ENCODE measurements around the gene TRPM5.

Gene TRPM5

GRCh38 chr11:2466069-2466801, 21.9 kb upstream of the TRPM5 start:
- H3K4me2 ChIP-seq = peak overlapping the region; percentile 87 to 97 (median 94)
- H3K27me3 ChIP-seq = peaks cover 16 to 56% (median 32%) of the 10 kb centered on the region in 11 experiments
- no peak overlapping the region; a peak in 1 of 20 replicates for H3K4me3 ChIP-seq
- H4K20me1 ChIP-seq = peaks cover 57 to 100% (median 84%) of the 10 kb centered on the region in 11 experiments
- H3K9me3 ChIP-seq (replicated peaks in 1 of 11) = no peaks in the 10 kb centered on the region
- peak overlapping the region in 3 of 11 experiments; percentile 13 to 46 (median 42); a peak in 2 of 22 replicates for H3K9ac ChIP-seq
- TF ChIP-seq Cebpa-rat (IDR thresholded peaks at IDR 0.05) = no peak
- no peaks in the 10 kb centered on the region for H3K36me3 ChIP-seq
- no peak overlapping the region for H3K27ac ChIP-seq
- peaks cover 51 to 77% (median 71%) of the 10 kb centered on the region in 10 experiments for H3K4me1 ChIP-seq

GRCh38 chr11:2465202-2466068, 21.1 kb upstream of the TRPM5 start:
- H3K9ac ChIP-seq = peak overlapping the region in 1 of 11 experiments; percentile 42; a peak in 1 of 22 replicates
- peak overlapping the region; percentile 87 to 97 (median 94) for H3K4me2 ChIP-seq
- H4K20me1 ChIP-seq = peaks cover 57 to 100% (median 92%) of the 10 kb centered on the region in 11 experiments
- H3K27me3 ChIP-seq = peaks cover 16 to 56% (median 32%) of the 10 kb centered on the region in 11 experiments
- H3K9me3 ChIP-seq (replicated peaks in 1 of 11) = no peaks in the 10 kb centered on the region
- no peaks in the 10 kb centered on the region for H3K36me3 ChIP-seq
- TF ChIP-seq Cebpa-rat (IDR thresholded peaks at IDR 0.05) = no peak
- H3K4me1 ChIP-seq = peaks cover 51 to 82% (median 71%) of the 10 kb centered on the region in 10 experiments
- no peak overlapping the region for H3K4me3 ChIP-seq
- H3K27ac ChIP-seq = no peak overlapping the region

DNA sequence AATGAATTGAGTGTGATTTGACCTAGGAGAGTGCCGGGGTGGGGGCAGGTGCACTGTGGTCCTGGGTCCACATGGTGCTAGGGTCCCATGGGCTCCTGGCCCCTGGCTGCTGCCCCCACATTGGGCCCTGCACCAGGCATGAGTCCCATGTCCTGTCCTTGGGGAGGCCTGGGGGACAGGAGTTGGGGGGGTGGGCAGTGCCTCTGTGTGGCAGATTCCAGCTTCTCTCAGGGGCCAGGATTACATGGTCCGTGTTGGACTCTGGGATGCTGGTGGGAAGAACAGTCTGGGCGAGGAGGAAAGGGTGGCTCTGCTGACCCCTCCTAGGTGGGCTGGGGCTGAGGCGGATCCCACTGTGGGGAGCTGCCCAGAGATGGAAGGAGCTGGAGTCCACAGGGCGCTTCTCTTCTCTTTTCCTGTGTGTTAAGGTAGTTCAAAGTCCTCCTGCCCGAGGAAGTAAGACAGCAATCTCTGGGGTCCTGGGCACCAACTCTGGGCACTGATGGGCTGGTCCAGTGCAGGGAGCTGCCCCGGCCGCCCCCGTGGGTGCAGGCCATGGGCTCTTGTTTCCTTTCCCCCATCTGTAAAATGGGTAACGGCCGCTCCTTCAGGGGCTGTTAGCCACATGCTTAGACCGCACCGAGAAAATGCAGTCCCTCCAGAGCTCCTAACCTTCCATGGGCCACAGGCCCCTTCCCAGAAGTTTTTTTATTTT, 20.3 kb upstream of the TRPM5 start:
- Histone ChIP-seq H4K20me1 (peaks cover 57 to 100% (median 91%) of the 10 kb centered on the region in 11 experiments), H3K27ac (no peak overlapping the region), H3K4me3 (no peak overlapping the region), H3K9ac (no peak overlapping the region), H3K9me3 (replicated peaks in 1 of 11) (no peaks in the 10 kb centered on the region), H3K4me2 (peak overlapping the region in 8 of 11 experiments; percentile 82 to 97 (median 92); a peak in 11 of 22 replicates), H3K36me3 (no peaks in the 10 kb centered on the region), H3K4me1 (peaks cover 57 to 87% (median 75%) of the 10 kb centered on the region in 10 experiments), H3K27me3 (peaks cover 16 to 50% (median 32%) of the 10 kb centered on the region in 11 experiments)
- TF ChIP-seq Cebpa-rat (IDR thresholded peaks at IDR 0.05) = no peak

- H3K27ac ChIP-seq = no peak overlapping the region
- peak overlapping the region; percentile 41 to 97 (median 72) for H3K4me2 ChIP-seq
- no peaks in the 10 kb centered on the region for H3K36me3 ChIP-seq
- no peak for TF ChIP-seq Cebpa-rat (IDR thresholded peaks at IDR 0.05)
- H3K4me1 ChIP-seq = peaks cover 63 to 94% (median 80%) of the 10 kb centered on the region in 10 experiments
- no peak overlapping the region for H3K4me3 ChIP-seq
- peaks cover 61 to 99% (median 83%) of the 10 kb centered on the region in 11 experiments for H4K20me1 ChIP-seq
- H3K9ac ChIP-seq = peak overlapping the region in 1 of 11 experiments; percentile 39; a peak in 2 of 22 replicates
- H3K9me3 ChIP-seq (replicated peaks in 1 of 11) = no peaks in the 10 kb centered on the region
- H3K27me3 ChIP-seq = peaks cover 12 to 43% (median 25%) of the 10 kb centered on the region in 11 experiments; a peak in 21 of 22 replicates
Observed at GRCh38 chr11:2463766-2464277, 19.5 kb upstream of the TRPM5 start.

- Histone ChIP-seq H3K4me3 (no peak overlapping the region), H3K4me1 (peaks cover 58 to 88% (median 74%) of the 10 kb centered on the region in 10 experiments), H3K9me3 (replicated peaks in 1 of 11) (no peaks in the 10 kb centered on the region), H3K9ac (peak overlapping the region in 2 of 11 experiments; percentile 39 to 44; a peak in 3 of 22 replicates), H3K36me3 (no peaks in the 10 kb centered on the region), H3K4me2 (peak overlapping the region; percentile 41 to 97 (median 72)), H3K27ac (no peak overlapping the region), H4K20me1 (peaks cover 55 to 97% (median 77%) of the 10 kb centered on the region in 11 experiments), H3K27me3 (peaks cover 5 to 36% (median 19%) of the 10 kb centered on the region in 11 experiments; a peak in 20 of 22 replicates)
- TF ChIP-seq Cebpa-rat (IDR thresholded peaks at IDR 0.05) = no peak
Observed at GRCh38 chr11:2462986-2463765, 18.9 kb upstream of the TRPM5 start.

DNA sequence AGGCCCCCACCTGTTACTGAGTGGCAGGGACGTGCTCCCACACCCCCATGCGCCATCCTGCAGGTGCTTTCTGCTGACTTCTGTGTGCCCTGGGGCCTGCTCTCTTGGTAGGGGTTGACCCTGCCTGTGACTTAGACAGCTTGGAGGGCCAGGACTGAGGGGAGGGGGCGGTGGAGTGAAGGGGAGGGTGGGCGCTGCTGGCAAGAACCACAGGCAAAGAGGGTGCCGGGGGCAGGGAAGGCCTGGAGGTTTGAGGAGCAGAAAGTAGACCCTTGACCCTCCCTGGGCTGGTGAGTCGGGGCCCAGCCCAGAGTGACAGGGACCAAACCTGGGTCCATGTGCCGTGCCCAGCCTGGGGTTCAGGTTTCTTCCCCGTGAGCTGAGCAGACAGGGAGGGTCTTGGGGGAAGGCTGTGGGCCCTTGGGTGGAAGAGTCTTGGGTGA, 18.2 kb upstream of the TRPM5 start:
- Histone ChIP-seq H3K27me3 (peaks cover 0 to 30% (median 16%) of the 10 kb centered on the region in 11 experiments; a peak in 15 of 22 replicates), H3K36me3 (no peaks in the 10 kb centered on the region), H3K27ac (no peak overlapping the region), H3K9ac (no peak overlapping the region), H4K20me1 (peaks cover 49 to 94% (median 71%) of the 10 kb centered on the region in 11 experiments), H3K4me3 (no peak overlapping the region), H3K4me2 (peak overlapping the region; percentile 41 to 97 (median 72); a peak in 20 of 22 replicates), H3K9me3 (replicated peaks in 1 of 11) (no peaks in the 10 kb centered on the region), H3K4me1 (peaks cover 52 to 81% (median 68%) of the 10 kb centered on the region in 10 experiments)
- TF ChIP-seq Cebpa-rat (IDR thresholded peaks at IDR 0.05) = no peak

- Histone ChIP-seq H3K4me3 (no peak overlapping the region), H3K9ac (no peak overlapping the region), H3K4me2 (peak overlapping the region in 9 of 11 experiments; percentile 41 to 97 (median 81); a peak in 14 of 22 replicates), H3K36me3 (no peaks in the 10 kb centered on the region), H3K4me1 (peaks cover 47 to 76% (median 63%) of the 10 kb centered on the region in 10 experiments), H4K20me1 (peaks cover 44 to 89% (median 66%) of the 10 kb centered on the region in 11 experiments), H3K9me3 (replicated peaks in 1 of 11) (no peaks in the 10 kb centered on the region), H3K27ac (no peak overlapping the region), H3K27me3 (peaks cover 0 to 29% (median 16%) of the 10 kb centered on the region in 11 experiments; a peak in 15 of 22 replicates)
- TF ChIP-seq Cebpa-rat (IDR thresholded peaks at IDR 0.05) = no peak
Observed at GRCh38 chr11:2461956-2462542, 17.7 kb upstream of the TRPM5 start.

All from BLaER1 treated with 17β-estradiol and CSF1 and Interleukin-3, amounts not matched to agents 10 nM and 100 nM (cell line).